Fibroblast of peridontal ligament (primary cell): ENCODE results near the gene LHFPL2.

Experiments used
- DNase-seq: peaks from one replicate; pipeline ENCODE4 v3.0.0-alpha.2; 2010; ENCODE audit errors: extremely low read depth

Gene LHFPL2

GRCh38 chr5:78570646-78571045 lies 77.9 kb downstream of the LHFPL2 start:
- DNase-seq, result no peak

GRCh38 chr5:78569441-78569840 lies 79.1 kb downstream of the LHFPL2 start:
- DNase-seq, result peak; percentile 89

- no peak for DNase-seq
These were observed 79.9 kb downstream of the LHFPL2 start for GRCh38 chr5:78568676-78569075.

GRCh38 chr5:78568212-78568611 lies 80.4 kb downstream of the LHFPL2 start:
- no peak for DNase-seq

GRCh38 chr5:78567617-78568016 lies 81.0 kb downstream of the LHFPL2 start:
- no peak for DNase-seq

GRCh38 chr5:78566747-78567425 lies 81.7 kb downstream of the LHFPL2 start:
- peak; percentile 40 for DNase-seq

- DNase-seq, result no peak
These were observed 83.2 kb downstream of the LHFPL2 start for GRCh38 chr5:78565395-78565794.

GRCh38 chr5:78563621-78564020 lies 85.0 kb downstream of the LHFPL2 start:
- no peak for DNase-seq

GRCh38 chr5:78562714-78563330 lies 85.8 kb downstream of the LHFPL2 start:
- no peak for DNase-seq

- DNase-seq, result no peak
These were observed 86.6 kb downstream of the LHFPL2 start for GRCh38 chr5:78562001-78562400.

GRCh38 chr5:78561261-78561660 lies 87.3 kb downstream of the LHFPL2 start:
- no peak for DNase-seq

- no peak for DNase-seq
These were observed 88.3 kb downstream of the LHFPL2 start for GRCh38 chr5:78560000-78560855.

- no peak for DNase-seq
These were observed 91.0 kb downstream of the LHFPL2 start for GRCh38 chr5:78557601-78558000.

GRCh38 chr5:78555870-78556269 lies 92.7 kb downstream of the LHFPL2 start:
- no peak for DNase-seq

GRCh38 chr5:78554670-78555069 lies 93.9 kb downstream of the LHFPL2 start:
- no peak for DNase-seq

GRCh38 chr5:78553580-78554353 lies 94.8 kb downstream of the LHFPL2 start:
- DNase-seq, result no peak

- DNase-seq, result no peak
These were observed 95.7 kb downstream of the LHFPL2 start for GRCh38 chr5:78552729-78553342.

GRCh38 chr5:78550891-78551290 lies 97.7 kb downstream of the LHFPL2 start:
- peak; percentile 57 for DNase-seq

GRCh38 chr5:78549043-78549442 lies 99.5 kb downstream of the LHFPL2 start:
- DNase-seq, result peak; percentile 46

GRCh38 chr5:78547731-78548615 lies 100.6 kb downstream of the LHFPL2 start:
- peak; percentile 98 for DNase-seq
